BJ (cell line): ENCODE results near the gene AHDC1. TPM values are rescaled to one million over a fixed set of nuclear protein-coding genes. Genes with fewer than 3 reads are reported as not detected.
"Not testable (repeated sequence)": the region's sequence is repeated elsewhere in the genome, so short reads cannot be mapped to it uniquely, and the experiment has no call there.

Experiments used
- CTCF ChIA-PET: fragments of 350-600 bp; formaldehyde crosslinking; extraction: SDS; loops from one replicate; lab custom pipeline; 2021; ENCODE audit warnings: antibody characterized with exemption, inconsistent platforms; lab: Yijun Ruan, JAX
- POLR2A ChIA-PET: fragments of 300-600 bp; sonication (Branson Sonifier 250); formaldehyde crosslinking; extraction: SDS; loops from one replicate; lab custom pipeline; 2021; ENCODE audit warnings: antibody characterized with exemption; lab: Charles Lee
- DNase-seq: peaks from one replicate; pipeline ENCODE4 v3.0.0-alpha.2; 2011; ENCODE audit warnings: low read depth
- H3K27me3 ChIP-seq: 2 replicates; pipeline ENCODE4 v1.6.0; 2011; ENCODE audit warnings: low read length; ENCODE audit not compliant: control insufficient read depth, insufficient read depth
- H3K36me3 ChIP-seq: 2 replicates; pipeline ENCODE4 v1.5.1; 2011; ENCODE audit warnings: low read length; ENCODE audit not compliant: control insufficient read depth, insufficient read depth
- H3K4me3 ChIP-seq: 2 replicates; pipeline ENCODE4 v1.5.1; 2011; ENCODE audit warnings: low read depth, mild to moderate bottlenecking, control low read depth, low read length
- CTCF ChIP-seq: IDR thresholded peaks from 2 replicates; pipeline ENCODE4 v1.5.1; 2011; ENCODE audit warnings: low read depth, mild to moderate bottlenecking, control low read depth, inconsistent platforms, low read length, moderate library complexity; ENCODE audit not compliant: insufficient read depth
- polyA plus RNA-seq: library from polyadenylated mRNA; depleted of rRNA; stranded (reverse); fragments of >200 nt; gene quantifications from 2 replicates; pipeline ENCODE4 v1.2.3, GENCODE V29; 2011

Gene AHDC1
- polyA plus RNA-seq, 1 experiment: 4.1 TPM

GRCh38 chr1:27506703-27507102, 97.2 kb downstream of the AHDC1 start:
- TF ChIP-seq CTCF: no peak
- DNase-seq: no peak
- POLR2A ChIA-PET: no interaction called here
- Histone ChIP-seq H3K4me3 (no peak overlapping the region), H3K36me3 (no peaks in the 10 kb centered on the region), H3K27me3 (no peaks in the 10 kb centered on the region)
- CTCF ChIA-PET: interaction anchor here (1.5 to 1.8 kb wide), 2 partner anchors 91 to 104 kb away, joined by 4 to 5 read pairs; no protein-coding TSS in a partner anchor

DNA sequence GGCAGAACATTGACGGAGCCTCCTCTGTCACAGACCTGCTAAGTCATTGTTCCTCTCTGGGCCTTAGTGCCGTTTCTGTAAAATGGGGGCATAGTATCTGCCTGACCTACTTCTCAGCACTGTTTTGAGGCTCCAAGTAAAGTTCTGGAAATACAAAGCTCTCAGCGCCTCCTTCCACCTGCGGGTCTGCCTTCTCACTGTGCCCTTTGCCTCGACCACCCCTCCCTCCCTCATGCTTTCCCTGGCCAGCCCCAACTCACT, 98.6 kb downstream of the AHDC1 start:
- DNase-seq: no peak
- no peaks in the 10 kb centered on the region for H3K27me3 ChIP-seq
- no peak for TF ChIP-seq CTCF
- ChIA-PET POLR2A (no interaction called here), CTCF (interaction anchor here (0.9 to 1.8 kb wide), 5 partner anchors 11 to 89 kb away, joined by 3 to 7 read pairs (median 4); no protein-coding TSS in a partner anchor)
- H3K36me3 ChIP-seq: no peaks in the 10 kb centered on the region
- H3K4me3 ChIP-seq: no peak overlapping the region

GRCh38 chr1:27504588-27505419, 99.1 kb downstream of the AHDC1 start:
- TF ChIP-seq CTCF: no peak
- Histone ChIP-seq H3K27me3 (no peaks in the 10 kb centered on the region), H3K4me3 (no peak overlapping the region), H3K36me3 (no peaks in the 10 kb centered on the region)
- DNase-seq: no peak
- ChIA-PET CTCF (interaction anchor here (1.0 to 1.7 kb wide), 3 partner anchors 15 to 52 kb away, joined by 3 to 7 read pairs (median 4); partner anchors contain the start of gene WASF2), POLR2A (no interaction called here)

DNA sequence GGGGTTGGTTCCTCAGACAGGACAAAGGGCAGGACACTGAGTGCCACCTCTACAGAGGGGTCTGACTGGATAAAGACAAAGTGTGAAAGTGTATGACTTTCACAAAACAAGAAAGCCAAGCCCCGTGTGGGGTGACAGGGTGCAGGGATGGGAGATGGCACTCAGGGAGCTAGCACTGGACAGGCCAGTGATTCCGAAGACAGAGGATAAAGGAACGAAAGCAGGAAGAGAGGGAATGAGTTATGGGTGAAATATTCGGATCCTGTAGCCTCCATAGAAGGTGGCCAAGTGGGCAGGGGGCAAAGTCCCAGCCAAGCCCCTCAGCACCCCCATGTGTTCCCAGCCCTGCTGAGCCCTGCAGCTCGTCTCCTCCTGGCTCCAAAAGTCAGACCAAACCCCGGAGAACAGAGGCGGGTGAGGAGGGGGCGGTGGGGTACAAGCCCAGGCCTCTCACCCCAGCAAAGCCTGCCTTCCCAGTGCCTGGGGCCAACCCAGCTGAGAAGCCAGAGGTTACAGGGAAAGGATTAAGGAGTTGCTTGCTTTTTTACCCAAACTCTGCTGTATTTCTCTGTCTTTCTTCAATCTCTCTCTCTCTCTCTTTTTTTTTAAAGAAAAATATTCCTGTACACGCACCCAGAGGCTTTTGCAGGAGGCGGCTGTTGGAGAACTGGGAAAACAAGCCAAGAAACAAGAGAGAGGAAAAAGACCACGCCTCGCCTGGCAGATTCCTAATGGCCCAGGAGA, 99.9 kb downstream of the AHDC1 start:
- no peak overlapping the region for H3K4me3 ChIP-seq
- no peak for DNase-seq
- POLR2A ChIA-PET: no interaction called here
- H3K36me3 ChIP-seq: no peaks in the 10 kb centered on the region
- CTCF ChIA-PET: interaction anchor here (0.7 to 1.2 kb wide), 2 partner anchors 14 to 84 kb away, joined by 3 to 4 read pairs; partner anchors contain the start of gene WASF2
- TF ChIP-seq CTCF: no peak
- H3K27me3 ChIP-seq: no peaks in the 10 kb centered on the region

DNA sequence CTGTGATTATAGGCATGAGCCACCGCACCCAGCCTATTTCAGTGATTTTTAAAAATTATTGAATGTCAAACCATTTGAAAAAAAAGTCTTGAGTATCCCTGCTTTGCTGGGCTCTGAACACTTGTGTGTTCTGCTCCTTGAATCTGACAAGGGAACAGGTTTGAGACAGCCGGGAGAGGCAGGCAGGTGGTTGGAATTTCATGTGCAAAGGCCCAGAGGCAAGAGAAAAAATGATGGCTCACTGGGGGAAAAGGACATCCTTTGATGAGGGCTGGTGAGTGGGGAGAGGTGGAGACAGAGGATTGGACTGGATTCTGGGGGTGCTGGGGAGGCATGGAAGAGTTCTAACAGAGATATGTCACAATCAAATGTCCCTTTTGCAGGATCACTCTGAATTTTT, 100.9 kb downstream of the AHDC1 start:
- DNase-seq: no peak
- ChIA-PET POLR2A (no interaction called here), CTCF (no interaction called here)
- Histone ChIP-seq H3K4me3 (no peak overlapping the region), H3K36me3 (no peaks in the 10 kb centered on the region), H3K27me3 (no peaks in the 10 kb centered on the region)
- no peak for TF ChIP-seq CTCF

GRCh38 chr1:27501159-27501558, 102.8 kb downstream of the AHDC1 start:
- DNase-seq, H3K36me3 ChIP-seq, CTCF ChIA-PET, POLR2A ChIA-PET, H3K27me3 ChIP-seq, H3K4me3 ChIP-seq: not testable (repeated sequence)
